H9 (cell line): ENCODE data around the gene BMP5. TPM values are rescaled to one million over a fixed set of nuclear protein-coding genes. Genes with fewer than 3 reads are reported as not detected.
A peak's percentile ranks its signal among the peaks of the same experiment; 100 is the strongest.
"Not testable (repeated sequence)": the region's sequence is repeated elsewhere in the genome, so short reads cannot be mapped to it uniquely, and the experiment has no call there.

Source experiments
- DNase-seq: peaks from one replicate; pipeline ENCODE4 v3.0.0-alpha.2; 2017
- H2AFZ ChIP-seq: one replicate; pipeline ENCODE4 v1.6.1; 2013; ENCODE audit warnings: mild to moderate bottlenecking, low read length, control low read depth, moderate library complexity
- H2AK5ac ChIP-seq: 2 replicates; pipeline ENCODE4 v1.6.1; 2013; ENCODE audit warnings: low read length, control low read depth, mixed read lengths; ENCODE audit not compliant: insufficient read length
- H2BK120ac ChIP-seq: one replicate; pipeline ENCODE4 v1.6.1; 2013; ENCODE audit warnings: low read depth, mild to moderate bottlenecking, low read length, control low read depth, inconsistent platforms; ENCODE audit not compliant: poor library complexity, severe bottlenecking
- H2BK12ac ChIP-seq: 2 replicates; pipeline ENCODE4 v1.6.1; 2013; ENCODE audit warnings: low read length, control low read depth, mixed read lengths, low read depth; ENCODE audit not compliant: insufficient read length
- H2BK15ac ChIP-seq: 2 replicates; pipeline ENCODE4 v1.6.1; 2013; ENCODE audit warnings: low read depth, low read length, control low read depth
- H2BK20ac ChIP-seq: one replicate; pipeline ENCODE4 v1.6.1; 2013; ENCODE audit warnings: low read depth, mild to moderate bottlenecking, low read length, control low read depth, inconsistent platforms; ENCODE audit not compliant: poor library complexity, severe bottlenecking
- H2BK5ac ChIP-seq: 2 replicates; pipeline ENCODE4 v1.6.1; 2013; ENCODE audit warnings: low read length, control low read depth, mixed read lengths; ENCODE audit not compliant: insufficient read length
- H3K14ac ChIP-seq: 2 replicates; pipeline ENCODE4 v1.6.1; 2013; ENCODE audit warnings: low read length, control low read depth; ENCODE audit not compliant: insufficient read depth
- H3K18ac ChIP-seq: 2 replicates; pipeline ENCODE4 v1.6.1; 2013; ENCODE audit warnings: low read depth, mild to moderate bottlenecking, mixed read lengths, low read length, control low read depth; ENCODE audit not compliant: insufficient read length
- H3K23ac ChIP-seq: 2 replicates; pipeline ENCODE4 v1.6.1; 2013; ENCODE audit warnings: low read length, control low read depth, mixed read lengths, low read depth; ENCODE audit not compliant: insufficient read length
- H3K23me2 ChIP-seq: 2 replicates; pipeline ENCODE4 v1.6.1; 2013; ENCODE audit warnings: low read depth, mild to moderate bottlenecking, mixed read lengths, low read length, control low read depth; ENCODE audit not compliant: insufficient read length, poor library complexity, severe bottlenecking
- H3K27ac ChIP-seq: 2 replicates; pipeline ENCODE4 v1.5.1; 2013; ENCODE audit warnings: low read length, control low read depth, mixed read lengths, low read depth; ENCODE audit not compliant: insufficient read length
- H3K27me3 ChIP-seq: 2 replicates; pipeline ENCODE4 v1.6.1; 2013; ENCODE audit warnings: low read length, control low read depth, inconsistent platforms; ENCODE audit not compliant: insufficient read depth
- H3K4ac ChIP-seq: 2 replicates; pipeline ENCODE4 v1.6.1; 2013; ENCODE audit warnings: low read depth, mild to moderate bottlenecking, control low read depth, inconsistent platforms, low read length, moderate library complexity
- H3K4me1 ChIP-seq: 2 replicates; pipeline ENCODE4 v1.6.1; 2013; ENCODE audit warnings: low read length, control low read depth, inconsistent platforms; ENCODE audit not compliant: insufficient read depth
- H3K4me2 ChIP-seq: 2 replicates; pipeline ENCODE4 v1.6.1; 2013; ENCODE audit warnings: low read length, control low read depth, mixed read lengths; ENCODE audit not compliant: insufficient read length, insufficient read depth
- H3K56ac ChIP-seq: 2 replicates; pipeline ENCODE4 v1.6.1; 2013; ENCODE audit warnings: low read depth, mild to moderate bottlenecking, mixed read lengths, low read length, control low read depth; ENCODE audit not compliant: insufficient read length
- H3K79me1 ChIP-seq: 2 replicates; pipeline ENCODE4 v1.6.1; 2013; ENCODE audit warnings: low read depth, mild to moderate bottlenecking, moderate library complexity, low read length, control low read depth, inconsistent platforms; ENCODE audit not compliant: insufficient read depth, poor library complexity, severe bottlenecking
- H3K79me2 ChIP-seq: 2 replicates; pipeline ENCODE4 v1.6.1; 2013; ENCODE audit warnings: low read length, control low read depth, inconsistent platforms; ENCODE audit not compliant: insufficient read depth
- H3K9ac ChIP-seq: 2 replicates; pipeline ENCODE4 v1.6.1; 2013; ENCODE audit warnings: low read length, control low read depth, mixed read lengths; ENCODE audit not compliant: insufficient read length; ENCODE audit errors: extremely low read depth
- H3K9me3 ChIP-seq: one replicate; pipeline ENCODE4 v1.6.1; 2013; ENCODE audit warnings: low read depth, low read length, inconsistent platforms; ENCODE audit not compliant: control insufficient read depth
- H3T11ph ChIP-seq: one replicate; pipeline ENCODE4 v1.6.1; 2013; ENCODE audit warnings: mild to moderate bottlenecking, low read length, control low read depth, inconsistent platforms
- H4K20me1 ChIP-seq: one replicate; pipeline ENCODE4 v1.6.1; 2013; ENCODE audit not compliant: control insufficient read depth, insufficient read length, insufficient read depth
- H4K5ac ChIP-seq: 2 replicates; pipeline ENCODE4 v1.6.1; 2013; ENCODE audit warnings: low read depth, mild to moderate bottlenecking, mixed read lengths, low read length, control low read depth; ENCODE audit not compliant: insufficient read length
- H4K8ac ChIP-seq: replicated peaks from 2 replicates; pipeline ENCODE4 v1.6.1; 2013; ENCODE audit warnings: low read length, control low read depth, mixed read lengths, low read depth; ENCODE audit not compliant: insufficient read length
- H4K91ac ChIP-seq: 2 replicates; pipeline ENCODE4 v1.6.1; 2013; ENCODE audit warnings: low read depth, mild to moderate bottlenecking, moderate library complexity, mixed read lengths, low read length, control low read depth; ENCODE audit not compliant: insufficient read length
- H3K27ac Mint-ChIP-seq, 3 experiments: 2 replicates in 2 of 3; 3 replicates in 1 of 3; pipeline ENCODE4 v1.8.0; 2020 to 2021; ENCODE audit warnings: mixed read lengths in 3 of 3, mild to moderate bottlenecking in 1 of 3, moderate library complexity in 1 of 3
- H3K27me3 Mint-ChIP-seq: 2 replicates; pipeline ENCODE4 v1.8.0; 2021; ENCODE audit warnings: low read depth, mild to moderate bottlenecking, moderate library complexity, mixed read lengths
- H3K36me3 Mint-ChIP-seq, 3 experiments: 2 replicates in 2 of 3; 3 replicates in 1 of 3; pipeline ENCODE4 v1.8.0; 2020 to 2021; ENCODE audit warnings: low read depth in 3 of 3, mixed read lengths in 3 of 3; ENCODE audit not compliant: insufficient read depth in 1 of 3
- H3K4me1 Mint-ChIP-seq, 2 experiments: 2 replicates each; pipeline ENCODE4 v1.8.0; 2020; ENCODE audit warnings: mixed read lengths in 2 of 2
- H3K4me3 Mint-ChIP-seq, 2 experiments: 2 replicates in 1 of 2; 3 replicates in 1 of 2; pipeline ENCODE4 v1.8.0; 2020 to 2021; ENCODE audit warnings: mild to moderate bottlenecking in 2 of 2, mixed read lengths in 2 of 2, moderate library complexity in 1 of 2
- H3K9me3 Mint-ChIP-seq, 2 experiments: 2 replicates in 1 of 2; 3 replicates in 1 of 2; pipeline ENCODE4 v1.8.0; 2020; ENCODE audit warnings: mild to moderate bottlenecking in 2 of 2, mixed read lengths in 2 of 2, moderate library complexity in 1 of 2
- WGBS: extraction: QIAGEN DNeasy Blood & Tissue Kit; methylation state at CpG from one replicate; pipeline ENCODE4 v1.1.7; 2013; ENCODE audit warnings: missing lambda C conversion rate, low lambda C conversion rate, mixed read lengths; ENCODE audit not compliant: insufficient read length; ENCODE audit errors: extremely low coverage; 5-methylcytosine and 5-hydroxymethylcytosine counted together
- total RNA-seq: library from RNA; stranded (reverse); gene quantifications from 2 replicates; pipeline ENCODE4 v1.2.1, GENCODE V29; 2021
- TF ChIP-seq, protein P1 (sequence below): fragments of 200-600 bp; sonication (generic); conservative IDR thresholded peaks from 3 replicates; pipeline ENCODE4 v1.8.0; 2021; ENCODE audit warnings: antibody characterized with exemption, mild to moderate bottlenecking

BMP5 gene
- total RNA-seq, 1 experiment from 2014 or later = not detected

DNA sequence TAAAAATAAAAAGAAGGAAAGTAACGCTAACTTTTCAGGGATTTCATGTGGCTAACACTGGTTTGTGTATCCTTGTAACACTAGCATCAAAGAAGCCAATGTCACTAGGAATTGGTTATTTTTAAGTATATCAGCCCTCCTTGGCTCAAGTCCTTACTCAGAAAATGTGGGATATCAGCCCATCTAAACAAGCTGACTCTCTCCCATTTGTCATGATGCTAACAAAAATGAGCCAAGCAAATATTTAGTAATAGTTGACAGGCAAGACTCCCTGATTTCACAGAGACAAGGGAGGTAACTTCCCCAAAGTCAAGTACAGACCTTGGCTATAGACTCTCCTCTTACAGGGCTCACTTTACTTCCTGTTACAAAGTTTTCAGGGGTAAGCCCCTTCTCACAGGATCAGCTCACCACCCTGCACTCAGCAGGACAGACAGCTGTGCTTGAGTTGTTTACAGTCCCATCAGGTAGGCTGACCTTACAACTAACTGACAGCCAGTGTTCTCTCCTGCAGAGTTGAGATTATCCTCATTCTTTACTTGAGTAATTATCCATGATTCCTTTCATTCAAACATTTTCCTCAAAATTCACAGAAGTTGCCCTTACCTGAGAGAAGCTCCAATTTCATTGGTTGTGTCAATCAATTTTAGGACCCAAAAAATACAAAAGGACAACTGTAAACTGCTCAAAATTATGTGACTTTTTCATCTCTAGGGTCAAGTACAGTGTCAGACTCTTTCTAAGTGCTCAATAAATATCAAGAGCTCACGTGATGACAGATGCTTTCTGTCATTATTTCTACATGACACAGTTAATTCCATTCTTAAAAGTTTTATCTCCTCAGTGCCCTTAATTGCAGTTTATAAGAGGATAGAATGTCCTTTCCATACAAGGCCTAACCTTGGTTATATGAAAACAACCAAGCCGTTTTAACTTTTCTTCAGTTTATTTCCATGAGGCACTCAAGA lies 38.1 kb upstream of the BMP5 start:
- Histone ChIP-seq H4K5ac (no peak overlapping the region), H3K79me2 (no peaks in the 10 kb centered on the region), H2BK15ac (no peak overlapping the region), H3K23ac (no peak overlapping the region), H3K79me1 (no peaks in the 10 kb centered on the region), H2BK120ac (no peak overlapping the region), H3K27ac (no peak overlapping the region), H2AK5ac (no peak overlapping the region), H3K4me2 (no peak overlapping the region), H4K20me1 (no peaks in the 10 kb centered on the region), H2BK20ac (no peak overlapping the region), H3T11ph (no peak overlapping the region), H3K14ac (no peak overlapping the region), H2BK12ac (no peak overlapping the region), H3K23me2 (no peaks in the 10 kb centered on the region), H4K8ac (no peak overlapping the region), H3K9me3 (no peaks in the 10 kb centered on the region), H2AFZ (no peak overlapping the region), H3K4me1 (no peaks in the 10 kb centered on the region), H4K91ac (no peak overlapping the region), H2BK5ac (no peak overlapping the region), H3K9ac (no peak overlapping the region), H3K18ac (no peak overlapping the region), H3K56ac (no peak overlapping the region), H3K4ac (no peak overlapping the region), H3K27me3 (no peaks in the 10 kb centered on the region)
- peaks cover 0 to 12% (median 3%) of the 10 kb centered on the region in 3 experiments; a peak in 4 of 7 replicates for H3K36me3 Mint-ChIP-seq
- peak; percentile 33 for DNase-seq
- peak overlapping the region in 2 of 3 experiments; percentile 40 to 70; a peak in 4 of 7 replicates for H3K27ac Mint-ChIP-seq
- TF ChIP-seq, protein P1, sequence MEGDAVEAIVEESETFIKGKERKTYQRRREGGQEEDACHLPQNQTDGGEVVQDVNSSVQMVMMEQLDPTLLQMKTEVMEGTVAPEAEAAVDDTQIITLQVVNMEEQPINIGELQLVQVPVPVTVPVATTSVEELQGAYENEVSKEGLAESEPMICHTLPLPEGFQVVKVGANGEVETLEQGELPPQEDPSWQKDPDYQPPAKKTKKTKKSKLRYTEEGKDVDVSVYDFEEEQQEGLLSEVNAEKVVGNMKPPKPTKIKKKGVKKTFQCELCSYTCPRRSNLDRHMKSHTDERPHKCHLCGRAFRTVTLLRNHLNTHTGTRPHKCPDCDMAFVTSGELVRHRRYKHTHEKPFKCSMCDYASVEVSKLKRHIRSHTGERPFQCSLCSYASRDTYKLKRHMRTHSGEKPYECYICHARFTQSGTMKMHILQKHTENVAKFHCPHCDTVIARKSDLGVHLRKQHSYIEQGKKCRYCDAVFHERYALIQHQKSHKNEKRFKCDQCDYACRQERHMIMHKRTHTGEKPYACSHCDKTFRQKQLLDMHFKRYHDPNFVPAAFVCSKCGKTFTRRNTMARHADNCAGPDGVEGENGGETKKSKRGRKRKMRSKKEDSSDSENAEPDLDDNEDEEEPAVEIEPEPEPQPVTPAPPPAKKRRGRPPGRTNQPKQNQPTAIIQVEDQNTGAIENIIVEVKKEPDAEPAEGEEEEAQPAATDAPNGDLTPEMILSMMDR = no peak
- WGBS = no CpG with 5 or more reads among the region's 3 CpGs
- peaks cover 12 to 14% of the 10 kb centered on the region in 2 experiments; a peak in 4 of 5 replicates for H3K9me3 Mint-ChIP-seq
- H3K4me1 Mint-ChIP-seq = peaks cover 8 to 11% of the 10 kb centered on the region in 2 experiments
- no peaks in the 10 kb centered on the region for H3K27me3 Mint-ChIP-seq
- H3K4me3 Mint-ChIP-seq = no peak overlapping the region

DNA sequence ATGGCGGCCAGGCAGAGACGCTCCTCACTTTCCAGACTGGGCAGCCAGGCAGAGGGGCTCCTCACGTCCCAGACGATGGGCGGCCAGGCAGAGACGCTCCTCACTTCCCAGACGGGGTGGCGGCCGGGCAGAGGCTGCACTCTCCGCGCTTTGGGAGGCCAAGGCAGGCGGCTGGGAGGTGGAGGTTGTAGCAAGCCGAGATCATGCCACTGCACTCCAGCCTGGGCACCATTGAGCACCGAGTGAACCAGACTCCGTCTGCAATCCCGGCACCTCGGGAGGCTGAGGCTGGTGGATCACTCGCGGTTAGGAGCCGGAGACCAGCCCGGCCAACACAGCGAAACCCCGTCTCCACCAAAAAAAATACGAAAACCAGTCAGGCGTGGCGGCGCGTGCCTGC lies 35.1 kb upstream of the BMP5 start:
- H2BK15ac ChIP-seq, H3K18ac ChIP-seq, H3K9ac ChIP-seq, H2BK12ac ChIP-seq, H3T11ph ChIP-seq, H3K4ac ChIP-seq, H3K4me3 Mint-ChIP-seq, H4K91ac ChIP-seq, H2BK120ac ChIP-seq, H3K4me1 ChIP-seq, H4K8ac ChIP-seq, H2BK5ac ChIP-seq, H3K27ac Mint-ChIP-seq, H3K79me2 ChIP-seq, H2BK20ac ChIP-seq, H3K79me1 ChIP-seq, H3K4me2 ChIP-seq, H3K14ac ChIP-seq, H3K27me3 ChIP-seq, H3K9me3 ChIP-seq, H2AK5ac ChIP-seq, DNase-seq, H2AFZ ChIP-seq, H3K27ac ChIP-seq, H3K56ac ChIP-seq, H4K20me1 ChIP-seq, H3K23me2 ChIP-seq, H3K27me3 Mint-ChIP-seq, H3K23ac ChIP-seq, H4K5ac ChIP-seq: not testable (repeated sequence)
- no CpG with 5 or more reads among the region's 28 CpGs for WGBS
- peaks cover 0 to 12% (median 3%) of the 10 kb centered on the region in 3 experiments; a peak in 4 of 7 replicates for H3K36me3 Mint-ChIP-seq
- peaks cover 8 to 11% of the 10 kb centered on the region in 2 experiments for H3K4me1 Mint-ChIP-seq
- peaks cover 12 to 14% of the 10 kb centered on the region in 2 experiments; a peak in 4 of 5 replicates for H3K9me3 Mint-ChIP-seq
